ENCODE results near the gene CEACAM19. TPM values are rescaled to one million over a fixed set of nuclear protein-coding genes. Genes with fewer than 3 reads are reported as not detected.

CEACAM19 gene
- total and polyA plus RNA-seq, 2 of the 13 experiments (the other 11 are each of a cell fraction or from before 2014, with no cell fraction given): 1.3 to 4.0 TPM

DNA sequence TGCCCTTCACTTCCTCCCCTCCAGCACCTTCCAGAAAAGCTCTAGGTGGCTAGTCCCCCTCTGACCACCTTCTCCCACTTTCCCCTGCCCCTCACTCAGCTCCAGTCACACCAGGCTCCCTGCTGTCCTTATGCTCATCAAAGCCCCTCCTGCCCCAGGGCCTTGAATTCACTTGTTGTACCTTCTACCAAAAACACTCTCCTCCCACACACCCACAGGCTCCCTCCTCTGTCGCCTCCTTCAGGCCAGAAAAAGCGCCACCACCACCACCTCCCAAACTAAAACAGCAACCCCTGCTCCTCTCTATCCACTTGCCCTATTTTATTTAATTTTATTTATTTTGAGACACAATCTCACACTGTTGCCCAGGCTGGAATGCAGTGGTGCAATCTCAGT, 22.9 kb downstream of the CEACAM19 start:
- ChIA-PET POLR2A (interaction anchor here (0.8 to 2.7 kb wide), 20 partner anchors 9 to 196 kb away, joined by 3 to 94 read pairs (median 5); partner anchors contain the start of genes BCAM and NECTIN2), CTCF (ENCODE audit: low intra/inter-chr PET ratio, low total read pairs) (no interaction called here)
- H3K27me3 ChIP-seq (ENCODE audit: control insufficient read depth in 1 of 2, insufficient read depth in 2 of 2, low read length in 2 of 2): no peaks in the 10 kb centered on the region
- DNase-seq (ENCODE audit: low spot score) (no peak), FAIRE-seq (no peak), ATAC-seq (no peak)
- H3K27ac ChIP-seq (ENCODE audit: extremely low read length, insufficient read depth, low read length): peak overlapping the region; percentile 80
- H3K9me3 ChIP-seq (ENCODE audit: low read length): no peaks in the 10 kb centered on the region
- BruUV-seq (replicated peaks): no TSS peak
- peak overlapping the region; percentile 60 for H3K4me2 ChIP-seq (ENCODE audit: low read depth, low read length)
- 45% methylated on average over 2 of the region's 2 CpGs for WGBS (ENCODE audit: low lambda C conversion rate)
- H3K4me1 ChIP-seq (ENCODE audit: insufficient read depth, low read length): peaks cover 100% of the 10 kb centered on the region
- in situ Hi-C loops (cut with HindIII; ENCODE audit: extremely low pct_ligation_motif_present, low pct_unique_long_range_greater_than_20kb) (no loop called here), intact Hi-C loops (cut with micrococcal nuclease; ENCODE audit: unreplicated experiment) (loop anchor here (2.0 kb wide), 1 partner anchor 25 kb away; no protein-coding TSS in a partner anchor)
- H3K79me2 ChIP-seq (ENCODE audit: insufficient read depth, low read length): no peaks in the 10 kb centered on the region
- no peak overlapping the region for H2AFZ ChIP-seq (ENCODE audit: low read length)
- no peaks in the 10 kb centered on the region for H3K36me3 ChIP-seq (replicated peaks in 1 of 2; ENCODE audit: control insufficient read depth in 1 of 2, insufficient read depth in 2 of 2, low read length in 2 of 2)
- peak overlapping the region; percentile 57 for H3K9ac ChIP-seq (ENCODE audit: insufficient read depth, low read depth, low read length)
- H4K20me1 ChIP-seq (ENCODE audit: insufficient read depth, low read length): no peaks in the 10 kb centered on the region
- H3K4me3 ChIP-seq (replicated peaks in 1 of 3; ENCODE audit: insufficient read depth in 1 of 3, low read depth in 2 of 3, low read length in 3 of 3): peak overlapping the region in 1 of 3 experiments; percentile 37; a peak in 1 of 6 replicates
- TF ChIP-seq, protein P1, sequence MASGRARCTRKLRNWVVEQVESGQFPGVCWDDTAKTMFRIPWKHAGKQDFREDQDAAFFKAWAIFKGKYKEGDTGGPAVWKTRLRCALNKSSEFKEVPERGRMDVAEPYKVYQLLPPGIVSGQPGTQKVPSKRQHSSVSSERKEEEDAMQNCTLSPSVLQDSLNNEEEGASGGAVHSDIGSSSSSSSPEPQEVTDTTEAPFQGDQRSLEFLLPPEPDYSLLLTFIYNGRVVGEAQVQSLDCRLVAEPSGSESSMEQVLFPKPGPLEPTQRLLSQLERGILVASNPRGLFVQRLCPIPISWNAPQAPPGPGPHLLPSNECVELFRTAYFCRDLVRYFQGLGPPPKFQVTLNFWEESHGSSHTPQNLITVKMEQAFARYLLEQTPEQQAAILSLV (CRISPR knock-in tag; IDR thresholded peaks at IDR 0.05; ENCODE audit: borderline replicate concordance): 0 out of 2 replicates have a peak, but pooled peaks have one; percentile 4
- TF ChIP-seq ZNF678 (CRISPR knock-in tag; IDR thresholded peaks at IDR 0.05) (0 out of 2 replicates have a peak, but pooled peaks have one; percentile 44), ZMAT3 (CRISPR knock-in tag; conservative IDR thresholded peaks at IDR 0.05) (no peak), ZNF383 (CRISPR knock-in tag; IDR thresholded peaks at IDR 0.05; ENCODE audit: borderline replicate concordance) (0 out of 2 replicates have a peak, but pooled peaks have one; percentile 33), FLYWCH1 (CRISPR knock-in tag; IDR thresholded peaks at IDR 0.05) (0 out of 2 replicates have a peak, but pooled peaks have one; percentile 31), ZSCAN29 (CRISPR knock-in tag; conservative IDR thresholded peaks at IDR 0.05) (no peak), KDM5A (IDR thresholded peaks at IDR 0.05; ENCODE audit: borderline replicate concordance, low read length) (no peak), CEBPG (CRISPR knock-in tag; IDR thresholded peaks at IDR 0.05) (0 out of 2 replicates have a peak, but pooled peaks have one; percentile 25)
- TF ChIP-seq, protein P2, sequence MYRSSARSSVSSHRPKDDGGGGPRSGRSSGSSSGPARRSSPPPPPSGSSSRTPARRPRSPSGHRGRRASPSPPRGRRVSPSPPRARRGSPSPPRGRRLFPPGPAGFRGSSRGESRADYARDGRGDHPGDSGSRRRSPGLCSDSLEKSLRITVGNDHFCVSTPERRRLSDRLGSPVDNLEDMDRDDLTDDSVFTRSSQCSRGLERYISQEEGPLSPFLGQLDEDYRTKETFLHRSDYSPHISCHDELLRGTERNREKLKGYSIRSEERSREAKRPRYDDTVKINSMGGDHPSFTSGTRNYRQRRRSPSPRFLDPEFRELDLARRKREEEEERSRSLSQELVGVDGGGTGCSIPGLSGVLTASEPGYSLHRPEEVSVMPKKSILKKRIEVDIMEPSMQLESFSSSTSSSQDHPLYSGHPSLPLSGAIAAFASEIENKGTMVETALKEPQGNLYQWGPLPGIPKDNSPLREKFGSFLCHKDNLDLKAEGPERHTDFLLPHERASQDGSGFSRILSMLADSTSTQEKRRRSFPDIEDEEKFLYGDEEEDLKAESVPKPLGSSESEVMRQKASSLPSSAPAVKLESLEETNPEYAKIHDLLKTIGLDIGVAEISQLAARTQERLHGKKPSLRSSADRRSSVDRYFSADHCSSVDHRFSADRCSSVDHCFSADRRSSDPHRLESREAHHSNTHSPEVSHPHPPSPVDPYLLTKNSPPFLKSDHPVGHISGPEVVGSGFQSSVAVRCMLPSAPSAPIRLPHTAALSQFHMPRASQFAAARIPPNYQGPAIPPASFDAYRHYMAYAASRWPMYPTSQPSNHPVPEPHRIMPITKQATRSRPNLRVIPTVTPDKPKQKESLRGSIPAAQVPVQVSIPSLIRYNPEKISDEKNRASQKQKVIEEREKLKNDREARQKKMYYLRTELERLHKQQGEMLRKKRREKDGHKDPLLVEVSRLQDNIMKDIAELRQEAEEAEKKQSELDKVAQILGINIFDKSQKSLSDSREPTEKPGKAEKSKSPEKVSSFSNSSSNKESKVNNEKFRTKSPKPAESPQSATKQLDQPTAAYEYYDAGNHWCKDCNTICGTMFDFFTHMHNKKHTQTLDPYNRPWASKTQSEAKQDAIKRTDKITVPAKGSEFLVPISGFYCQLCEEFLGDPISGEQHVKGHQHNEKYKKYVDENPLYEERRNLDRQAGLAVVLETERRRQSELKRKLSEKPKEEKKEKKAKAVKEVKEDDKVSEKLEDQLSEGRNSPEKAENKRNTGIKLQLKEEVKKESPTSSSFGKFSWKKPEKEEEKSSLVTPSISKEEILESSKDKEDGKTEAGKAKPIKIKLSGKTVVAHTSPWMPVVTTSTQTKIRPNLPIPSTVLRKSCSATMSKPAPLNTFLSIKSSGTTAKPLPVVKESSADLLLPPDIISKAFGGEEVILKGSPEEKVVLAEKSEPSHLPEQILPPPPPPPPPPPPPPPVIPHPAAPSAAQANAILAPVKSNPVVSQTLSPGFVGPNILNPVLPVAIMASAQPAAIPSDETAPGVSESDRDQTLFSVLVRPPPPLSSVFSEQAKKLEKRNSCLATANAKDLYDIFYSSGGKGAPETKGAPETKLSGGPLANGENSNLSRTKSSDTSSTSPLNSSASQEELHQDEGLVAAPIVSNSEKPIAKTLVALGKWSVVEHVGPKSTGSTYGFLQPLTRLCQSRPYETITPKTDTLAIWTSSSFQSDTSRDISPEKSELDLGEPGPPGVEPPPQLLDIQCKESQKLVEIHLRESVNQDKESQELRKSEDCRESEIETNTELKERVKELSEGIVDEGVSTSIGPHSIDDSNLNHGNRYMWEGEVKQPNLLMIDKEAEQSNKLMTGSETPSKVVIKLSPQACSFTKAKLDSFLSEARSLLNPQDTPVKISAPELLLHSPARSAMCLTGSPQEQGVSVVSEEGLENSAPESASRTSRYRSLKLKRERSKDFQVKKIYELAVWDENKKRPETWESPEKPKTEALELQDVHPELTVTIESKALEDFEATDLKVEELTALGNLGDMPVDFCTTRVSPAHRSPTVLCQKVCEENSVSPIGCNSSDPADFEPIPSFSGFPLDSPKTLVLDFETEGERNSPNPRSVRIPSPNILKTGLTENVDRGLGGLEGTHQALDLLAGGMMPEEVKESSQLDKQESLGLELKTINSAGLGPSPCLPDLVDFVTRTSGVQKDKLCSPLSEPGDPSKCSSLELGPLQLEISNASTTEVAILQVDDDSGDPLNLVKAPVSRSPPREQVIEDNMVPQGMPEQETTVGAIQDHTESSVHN (CRISPR knock-in tag; IDR thresholded peaks at IDR 0.05): 0 out of 2 replicates have a peak, but pooled peaks have one; percentile 31
- TF ChIP-seq, protein P3, sequence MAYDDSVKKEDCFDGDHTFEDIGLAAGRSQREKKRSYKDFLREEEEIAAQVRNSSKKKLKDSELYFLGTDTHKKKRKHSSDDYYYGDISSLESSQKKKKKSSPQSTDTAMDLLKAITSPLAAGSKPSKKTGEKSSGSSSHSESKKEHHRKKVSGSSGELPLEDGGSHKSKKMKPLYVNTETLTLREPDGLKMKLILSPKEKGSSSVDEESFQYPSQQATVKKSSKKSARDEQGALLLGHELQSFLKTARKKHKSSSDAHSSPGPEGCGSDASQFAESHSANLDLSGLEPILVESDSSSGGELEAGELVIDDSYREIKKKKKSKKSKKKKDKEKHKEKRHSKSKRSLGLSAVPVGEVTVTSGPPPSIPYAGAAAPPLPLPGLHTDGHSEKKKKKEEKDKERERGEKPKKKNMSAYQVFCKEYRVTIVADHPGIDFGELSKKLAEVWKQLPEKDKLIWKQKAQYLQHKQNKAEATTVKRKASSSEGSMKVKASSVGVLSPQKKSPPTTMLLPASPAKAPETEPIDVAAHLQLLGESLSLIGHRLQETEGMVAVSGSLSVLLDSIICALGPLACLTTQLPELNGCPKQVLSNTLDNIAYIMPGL (CRISPR knock-in tag; IDR thresholded peaks at IDR 0.05; ENCODE audit: borderline replicate concordance in 1 of 2, low read depth in 1 of 2): 0 out of 4 replicates have a peak, but pooled peaks of 1 of the 2 experiments have one; percentile 27
